Measurements from ENCODE around the gene SPRYD7.

DNA sequence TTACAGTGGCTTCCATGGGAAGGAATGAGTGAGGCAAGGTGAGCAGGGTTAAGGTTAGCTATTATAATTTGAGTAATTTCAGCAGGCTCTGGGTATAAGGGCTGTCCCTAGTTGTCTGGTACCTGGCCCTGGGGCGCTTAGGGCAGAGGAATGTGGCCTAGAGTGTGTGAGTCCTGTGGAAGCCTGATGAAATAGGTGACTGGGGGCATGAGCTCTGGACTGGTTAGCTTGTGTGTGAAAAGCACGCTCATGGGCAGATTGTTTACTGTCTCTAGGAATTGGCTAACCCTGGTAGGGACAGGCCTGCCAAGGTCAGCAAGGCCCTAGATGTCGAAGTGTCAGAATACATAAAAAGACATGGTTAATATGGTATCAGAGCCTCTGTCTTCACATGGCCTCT lies 42.5 kb downstream of the SPRYD7 start:
- TF ChIP-seq, protein P1, sequence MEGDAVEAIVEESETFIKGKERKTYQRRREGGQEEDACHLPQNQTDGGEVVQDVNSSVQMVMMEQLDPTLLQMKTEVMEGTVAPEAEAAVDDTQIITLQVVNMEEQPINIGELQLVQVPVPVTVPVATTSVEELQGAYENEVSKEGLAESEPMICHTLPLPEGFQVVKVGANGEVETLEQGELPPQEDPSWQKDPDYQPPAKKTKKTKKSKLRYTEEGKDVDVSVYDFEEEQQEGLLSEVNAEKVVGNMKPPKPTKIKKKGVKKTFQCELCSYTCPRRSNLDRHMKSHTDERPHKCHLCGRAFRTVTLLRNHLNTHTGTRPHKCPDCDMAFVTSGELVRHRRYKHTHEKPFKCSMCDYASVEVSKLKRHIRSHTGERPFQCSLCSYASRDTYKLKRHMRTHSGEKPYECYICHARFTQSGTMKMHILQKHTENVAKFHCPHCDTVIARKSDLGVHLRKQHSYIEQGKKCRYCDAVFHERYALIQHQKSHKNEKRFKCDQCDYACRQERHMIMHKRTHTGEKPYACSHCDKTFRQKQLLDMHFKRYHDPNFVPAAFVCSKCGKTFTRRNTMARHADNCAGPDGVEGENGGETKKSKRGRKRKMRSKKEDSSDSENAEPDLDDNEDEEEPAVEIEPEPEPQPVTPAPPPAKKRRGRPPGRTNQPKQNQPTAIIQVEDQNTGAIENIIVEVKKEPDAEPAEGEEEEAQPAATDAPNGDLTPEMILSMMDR (IDR thresholded peaks at IDR 0.05) = no peak
- TF ChIP-seq EP300 (IDR thresholded peaks at IDR 0.05) = no peak
